H1 (cell line): ENCODE results near the gene MOK. TPM values are rescaled to one million over a fixed set of nuclear protein-coding genes. Genes with fewer than 3 reads are reported as not detected.

Experiments used
- CTCF ChIA-PET: fragments of 300-600 bp; sonication (Branson Sonifier 250); formaldehyde crosslinking; loops from one replicate; lab custom pipeline; 2021; ENCODE audit not compliant: partially characterized antibody; lab: Charles Lee
- POLR2A ChIA-PET: fragments of 300-600 bp; sonication (Branson Sonifier 250); formaldehyde crosslinking; loops from one replicate; lab custom pipeline; 2021; ENCODE audit warnings: inconsistent platforms; ENCODE audit not compliant: partially characterized antibody; lab: Charles Lee
- DNase-seq, 2 experiments: peaks; one replicate each; pipeline versions ENCODE4 v3.0.0 to v3.0.0-alpha.2; 2010 to 2022; ENCODE audit warnings: low spot score in 2 of 2, low read depth in 1 of 2, mixed read lengths in 1 of 2
- FAIRE-seq: peaks from 2 replicates; lab custom pipeline; 2011; peaks lifted over from hg19 to GRCh38; lab: Jason Lieb, UNC
- H2AFZ ChIP-seq: 2 replicates; pipeline ENCODE4 v1.8.1; 2012; ENCODE audit warnings: low read length, inconsistent platforms
- H2AK5ac ChIP-seq: 2 replicates; pipeline ENCODE4 v1.6.1; 2013; ENCODE audit warnings: low read depth, low read length
- H2BK120ac ChIP-seq: replicated peaks from 2 replicates; pipeline ENCODE3; 2013; ENCODE audit warnings: low read depth, low read length, inconsistent platforms
- H2BK12ac ChIP-seq: 2 replicates; pipeline ENCODE4 v1.6.1; 2013; ENCODE audit warnings: low read depth, low read length
- H2BK15ac ChIP-seq: 2 replicates; pipeline ENCODE4 v1.6.1; 2013; ENCODE audit warnings: low read length
- H2BK20ac ChIP-seq: 2 replicates; pipeline ENCODE4 v1.6.1; 2013; ENCODE audit warnings: low read length
- H2BK5ac ChIP-seq: 2 replicates; pipeline ENCODE4 v1.6.1; 2013; ENCODE audit warnings: low read depth, low read length
- H3K14ac ChIP-seq: 2 replicates; pipeline ENCODE4 v1.6.1; 2013; ENCODE audit warnings: inconsistent platforms; ENCODE audit not compliant: insufficient read length
- H3K18ac ChIP-seq: 2 replicates; pipeline ENCODE4 v1.6.1; 2013; ENCODE audit warnings: low read length; ENCODE audit errors: extremely low read depth
- H3K23ac ChIP-seq: 2 replicates; pipeline ENCODE4 v1.6.1; 2013; ENCODE audit warnings: inconsistent platforms; ENCODE audit not compliant: insufficient read length
- H3K23me2 ChIP-seq: 2 replicates; pipeline ENCODE4 v1.6.1; 2013; ENCODE audit warnings: low read depth, low read length
- H3K27ac ChIP-seq: 2 replicates; pipeline ENCODE4 v1.6.1; 2011; ENCODE audit warnings: low read depth, low read length, inconsistent platforms
- H3K27me3 ChIP-seq, 4 experiments: replicated peaks in 1 of 4; 1 replicate in 1 of 4; 2 replicates in 3 of 4; pipeline versions ENCODE4 v1.6.1 to v1.8.1; 2011 to 2013; ENCODE audit warnings: low read length in 3 of 4, mild to moderate bottlenecking in 3 of 4, inconsistent platforms in 2 of 4, mixed read lengths in 2 of 4, moderate library complexity in 1 of 4; ENCODE audit not compliant: control insufficient read depth in 3 of 4, insufficient read depth in 3 of 4; ENCODE audit errors: extremely low read depth in 1 of 4
- H3K36me3 ChIP-seq, 4 experiments: 2 replicates each; pipeline versions ENCODE4 v1.6.1 to v1.8.1; 2011 to 2013; ENCODE audit warnings: mild to moderate bottlenecking in 4 of 4, low read length in 3 of 4, moderate library complexity in 2 of 4, control low read depth in 1 of 4, inconsistent platforms in 1 of 4; ENCODE audit not compliant: insufficient read depth in 4 of 4, control insufficient read depth in 2 of 4
- H3K4ac ChIP-seq: replicated peaks from 2 replicates; pipeline ENCODE3; 2013; ENCODE audit warnings: low read length, low read depth, mixed read lengths, inconsistent platforms; ENCODE audit not compliant: insufficient read length
- H3K4me1 ChIP-seq, 4 experiments: replicated peaks in 1 of 4; 1 replicate in 1 of 4; 2 replicates in 3 of 4; pipeline versions ENCODE4 v1.6.1 to v1.8.1; 2011 to 2013; ENCODE audit warnings: low read length in 3 of 4, inconsistent platforms in 2 of 4, mixed read lengths in 1 of 4; ENCODE audit not compliant: insufficient read depth in 4 of 4, control insufficient read depth in 3 of 4
- H3K4me2 ChIP-seq, 2 experiments: 2 replicates each; pipeline versions ENCODE4 v1.6.1 to v1.8.1; 2011 to 2013; ENCODE audit warnings: low read depth in 2 of 2, low read length in 2 of 2, control low read depth in 1 of 2, inconsistent platforms in 1 of 2, mild to moderate bottlenecking in 1 of 2; ENCODE audit not compliant: insufficient read depth in 1 of 2
- H3K4me3 ChIP-seq, 4 experiments: fragments of 200-600, 300-600 bp in 1 of 4; sonication (generic), shearing (Covaris generic), sonication (Bioruptor Twin) in 1 of 4; 2 replicates each; pipeline versions ENCODE4 v1.5.1 to v1.8.1; 2011 to 2016; ENCODE audit warnings: low read length in 4 of 4, low read depth in 3 of 4, control low read depth in 2 of 4, inconsistent platforms in 2 of 4, mild to moderate bottlenecking in 2 of 4, mixed read lengths in 1 of 4, moderate library complexity in 1 of 4; ENCODE audit not compliant: insufficient read depth in 2 of 4; ENCODE audit errors: extremely low read depth in 1 of 4
- H3K56ac ChIP-seq: replicated peaks from 2 replicates; pipeline ENCODE3; 2013; ENCODE audit warnings: low read depth, mild to moderate bottlenecking, mixed read lengths, low read length, inconsistent platforms; ENCODE audit not compliant: insufficient read length
- H3K79me1 ChIP-seq: 2 replicates; pipeline ENCODE4 v1.6.1; 2013; ENCODE audit warnings: low read depth, low read length, control low read depth
- H3K79me2 ChIP-seq, 2 experiments: 2 replicates each; pipeline versions ENCODE4 v1.6.1 to v1.8.1; 2012 to 2013; ENCODE audit warnings: low read length in 2 of 2, mild to moderate bottlenecking in 2 of 2, inconsistent platforms in 1 of 2; ENCODE audit not compliant: insufficient read depth in 2 of 2, control insufficient read depth in 1 of 2
- H3K9ac ChIP-seq, 4 experiments: replicated peaks in 1 of 4; 1 replicate in 1 of 4; 2 replicates in 3 of 4; pipeline versions ENCODE4 v1.6.1 to v1.8.1; 2011 to 2013; ENCODE audit warnings: low read depth in 3 of 4, low read length in 3 of 4, control low read depth in 2 of 4, mild to moderate bottlenecking in 2 of 4, moderate library complexity in 2 of 4, inconsistent platforms in 1 of 4; ENCODE audit errors: extremely low read depth in 1 of 4
- H3K9me3 ChIP-seq, 2 experiments: 2 replicates each; pipeline versions ENCODE4 v1.6.1 to v1.8.1; 2012 to 2013; ENCODE audit warnings: mild to moderate bottlenecking in 2 of 2, moderate library complexity in 2 of 2, control low read depth in 1 of 2, inconsistent platforms in 1 of 2, low read depth in 1 of 2, low read length in 1 of 2, mixed read lengths in 1 of 2; ENCODE audit not compliant: insufficient read depth in 2 of 2
- H4K20me1 ChIP-seq, 2 experiments: replicated peaks in 1 of 2; 2 replicates each; pipeline versions ENCODE3 to v1.8.1; 2011 to 2013; ENCODE audit warnings: inconsistent platforms in 2 of 2, low read length in 2 of 2, mild to moderate bottlenecking in 1 of 2; ENCODE audit not compliant: insufficient read depth in 2 of 2, control insufficient read depth in 1 of 2
- H4K5ac ChIP-seq: 2 replicates; pipeline ENCODE4 v1.6.1; 2013; ENCODE audit warnings: low read length, low read depth, mixed read lengths, inconsistent platforms; ENCODE audit not compliant: insufficient read length
- H4K8ac ChIP-seq: 2 replicates; pipeline ENCODE4 v1.8.0; 2013; ENCODE audit warnings: mild to moderate bottlenecking, moderate library complexity, low read length, inconsistent platforms; ENCODE audit not compliant: insufficient read depth; ENCODE audit errors: extremely low read depth
- H4K91ac ChIP-seq: replicated peaks from 2 replicates; pipeline ENCODE3; 2013; ENCODE audit warnings: low read length, mixed read lengths, inconsistent platforms; ENCODE audit not compliant: insufficient read length
- BCL11A ChIP-seq, 2 experiments: IDR thresholded peaks; one replicate each; pipeline ENCODE4 v1.6.1; 2011; ENCODE audit warnings: low read depth in 2 of 2, low read length in 2 of 2, mild to moderate bottlenecking in 2 of 2
- BRCA1 ChIP-seq: IDR thresholded peaks from 2 replicates; pipeline ENCODE4 v1.6.1; 2012; ENCODE audit warnings: low read depth, low read length, improper control_type of control experiment
- E2F6 ChIP-seq: IDR thresholded peaks from 2 replicates; pipeline ENCODE4 v1.6.1; 2012; ENCODE audit warnings: inconsistent platforms
- EZH2 ChIP-seq: fragments of 200-600 bp; sonication (generic); IDR thresholded peaks from 2 replicates; pipeline ENCODE4 v1.7.1; 2012; ENCODE audit warnings: low read depth, mild to moderate bottlenecking, moderate library complexity, low read length, inconsistent platforms; ENCODE audit not compliant: severe bottlenecking
- GABPA ChIP-seq: IDR thresholded peaks from 2 replicates; pipeline ENCODE4 v1.6.1; 2011; ENCODE audit warnings: mild to moderate bottlenecking, low read length, moderate library complexity, borderline replicate concordance; ENCODE audit not compliant: insufficient read depth
- HDAC6 ChIP-seq: IDR thresholded peaks from one replicate; pipeline ENCODE4 v1.7.1; 2012; ENCODE audit warnings: low read depth, mild to moderate bottlenecking, inconsistent platforms, low read length, moderate library complexity
- JUN ChIP-seq: IDR thresholded peaks from 2 replicates; pipeline ENCODE4 v1.6.1; 2011; ENCODE audit warnings: low read depth, mild to moderate bottlenecking, improper control_type of control experiment, low read length
- KDM5A ChIP-seq: fragments of 200-600 bp; IDR thresholded peaks from 2 replicates; pipeline ENCODE4 v1.7.1; 2012; ENCODE audit warnings: mild to moderate bottlenecking, low read length, inconsistent platforms, mixed read lengths
- MAFK ChIP-seq: IDR thresholded peaks from 2 replicates; pipeline ENCODE4 v1.6.1; 2012; ENCODE audit warnings: low read depth, mild to moderate bottlenecking, improper control_type of control experiment, low read length
- POLR2A ChIP-seq, 2 experiments: IDR thresholded peaks; 1 replicate in 1 of 2; 2 replicates in 1 of 2; pipeline ENCODE4 v1.6.1; 2011; ENCODE audit warnings: low read depth in 2 of 2, low read length in 2 of 2, mild to moderate bottlenecking in 2 of 2; ENCODE audit errors: control extremely low read depth in 1 of 2
- POU5F1 ChIP-seq: IDR thresholded peaks from 2 replicates; pipeline ENCODE4 v1.6.1; 2011; ENCODE audit warnings: low read depth, mild to moderate bottlenecking, low read length, moderate library complexity
- RXRA ChIP-seq: IDR thresholded peaks from 2 replicates; pipeline ENCODE4 v1.6.1; 2011; ENCODE audit warnings: low read depth, mild to moderate bottlenecking, low read length, moderate library complexity; ENCODE audit not compliant: insufficient read depth
- SAP30 ChIP-seq: fragments of 300-600 bp; sonication (generic); IDR thresholded peaks from 2 replicates; pipeline ENCODE4 v1.7.1; 2012; ENCODE audit warnings: low read length, moderate library complexity, mild to moderate bottlenecking, inconsistent platforms; ENCODE audit not compliant: insufficient read depth, insufficient replicate concordance
- TAF1 ChIP-seq: IDR thresholded peaks from 2 replicates; pipeline ENCODE4 v1.6.1; 2011; ENCODE audit warnings: mild to moderate bottlenecking, low read depth, low read length
- WGBS, 2 experiments: shearing (Covaris generic) in 1 of 2; methylation state at CpG; one replicate each; pipeline versions ENCODE4 v1.1.6 to v1.1.7; 2013 to 2015; ENCODE audit warnings: low lambda C conversion rate in 2 of 2, mixed read lengths in 2 of 2, inconsistent platforms in 1 of 2, low coverage in 1 of 2, missing lambda C conversion rate in 1 of 2; ENCODE audit not compliant: insufficient replicate concordance in 2 of 2, insufficient coverage in 1 of 2, insufficient read length in 1 of 2; ENCODE audit errors: extremely low coverage in 1 of 2, missing lambda C conversion rate in 1 of 2; 5-methylcytosine and 5-hydroxymethylcytosine counted together
- polyA plus RNA-seq, 7 experiments: library from polyadenylated mRNA; depleted of rRNA in 3 of 7; stranded (reverse) in 5 of 7; unstranded in 2 of 7; fragments of >200 nt in 5 of 7; fragments of 200-250 nt in 2 of 7; gene quantifications; 1 replicate in 5 of 7; 2 replicates in 1 of 7; 4 replicates in 1 of 7; pipeline versions ENCODE4 v1.2.1 to v1.2.3, GENCODE V29; 2011 to 2013; ENCODE audit warnings: missing spikeins in 2 of 7, mixed read lengths in 2 of 7
- total RNA-seq: library from RNA; stranded (reverse); fragmentation: NEBNext Ultra II Directional; extraction: Animal tissue kit (Norgen Biotek cat#: 25700); gene quantifications from 2 replicates; pipeline ENCODE4 v1.2.1, GENCODE V29; 2021

The MOK gene
- total and polyA plus RNA-seq, 2 of the 8 experiments (the other 6 are each of a cell fraction or from before 2014, with no cell fraction given), result 2.1 to 2.5 TPM

- Histone ChIP-seq H3K4me1 (no peaks in the 10 kb centered on the region), H3K27me3 (no peaks in the 10 kb centered on the region), H4K5ac (no peak overlapping the region), H2BK20ac (no peak overlapping the region), H3K4me3 (no peak overlapping the region), H3K14ac (no peak overlapping the region), H4K20me1 (no peaks in the 10 kb centered on the region), H3K36me3 (no peaks in the 10 kb centered on the region), H2BK120ac (no peak overlapping the region), H3K18ac (no peak overlapping the region), H3K56ac (no peak overlapping the region), H3K4ac (no peak overlapping the region), H2BK15ac (no peak overlapping the region), H2AFZ (no peak overlapping the region), H3K9me3 (peaks cover 2 to 5% of the 10 kb centered on the region in 2 experiments; a peak in 2 of 4 replicates), H3K79me1 (no peaks in the 10 kb centered on the region), H4K8ac (no peak overlapping the region), H2BK5ac (no peak overlapping the region), H2BK12ac (no peak overlapping the region), H3K23me2 (no peaks in the 10 kb centered on the region), H2AK5ac (no peak overlapping the region), H3K79me2 (no peaks in the 10 kb centered on the region), H3K9ac (no peak overlapping the region), H3K27ac (no peak overlapping the region), H3K23ac (no peak overlapping the region), H4K91ac (no peak overlapping the region), H3K4me2 (no peak overlapping the region)
- POLR2A ChIA-PET, result interaction anchor here (0.8 kb wide), 1 partner anchor 132 kb away, joined by 3 read pairs; no protein-coding TSS in a partner anchor
- no peak for DNase-seq
- no peak for FAIRE-seq
- WGBS, 2 experiments, result 100% methylated on average over 1 of the region's 1 CpG; no CpG with 5 or more reads in 1 of the 2 experiments
- CTCF ChIA-PET, result interaction anchor here (0.8 to 1.7 kb wide), 2 partner anchors 57 to 61 kb away, joined by 3 to 4 read pairs; no protein-coding TSS in a partner anchor
- TF ChIP-seq BRCA1 (no peak), EZH2 (no peak), MAFK (no peak), SAP30 (no peak), KDM5A (no peak), GABPA (no peak), RXRA (no peak), BCL11A (IDR thresholded peaks at IDR 0.05; ENCODE audit: low read depth in 2 of 2, low read length in 2 of 2) (no peak), JUN (no peak), HDAC6 (no peak), E2F6 (no peak), POLR2A (IDR thresholded peaks at IDR 0.05; ENCODE audit: control extremely low read depth in 1 of 2, low read depth in 2 of 2, low read length in 2 of 2) (no peak), POU5F1 (no peak), TAF1 (no peak)
Observed at GRCh38 chr14:102292441-102292840, 12.5 kb downstream of the MOK start.
